DMS114 treated with DMSO at 0.1 percent for 48 hours (cell line): ENCODE results near the gene OR2W1.
A peak's percentile ranks its signal among the peaks of the same experiment; 100 is the strongest.

Experiments
- DNase-seq: peaks from one replicate; lab custom pipeline; 2025; ENCODE audit not compliant: unreplicated experiment; lab: John Stamatoyannopoulos, UW

Gene OR2W1

GRCh38 chr6:29045075-29045474 is at the start of gene OR2W1:
OR2W1 (minus strand) TSS chr6:29045175; CDS start chr6:29045175, 0 bp downstream.
- no peak for DNase-seq

- no peak for DNase-seq
Measured at GRCh38 chr6:29092957-29093356, 48.0 kb upstream of the OR2W1 start.

- DNase-seq: no peak
Measured at GRCh38 chr6:29087213-29087612, 42.2 kb upstream of the OR2W1 start, which contains the start of gene OR2B3. OR2B3 (minus strand) TSS chr6:29087313; CDS start chr6:29087248, 65 bp downstream.

GRCh38 chr6:29082457-29082856 is 37.5 kb upstream of the OR2W1 start:
- no peak for DNase-seq

GRCh38 chr6:29081312-29081711 is 36.3 kb upstream of the OR2W1 start:
- DNase-seq: no peak

- no peak for DNase-seq
Measured at GRCh38 chr6:29079203-29079602, 34.2 kb upstream of the OR2W1 start.

- DNase-seq: peak; percentile 6
Measured at GRCh38 chr6:29071831-29072723, 27.1 kb upstream of the OR2W1 start.

GRCh38 chr6:29051680-29052079 is 6.7 kb upstream of the OR2W1 start:
- no peak for DNase-seq

GRCh38 chr6:29035951-29036350 is 9.0 kb downstream of the OR2W1 start:
- no peak for DNase-seq

- no peak for DNase-seq
Measured at GRCh38 chr6:29028821-29029220, 16.2 kb downstream of the OR2W1 start.

GRCh38 chr6:29025927-29026585 is 18.9 kb downstream of the OR2W1 start:
- DNase-seq: no peak

GRCh38 chr6:29021434-29021833 is 23.5 kb downstream of the OR2W1 start:
- no peak for DNase-seq

GRCh38 chr6:29019629-29020028 is 25.3 kb downstream of the OR2W1 start:
- DNase-seq: no peak

- no peak for DNase-seq
Measured at GRCh38 chr6:29017428-29017802, 27.6 kb downstream of the OR2W1 start.

GRCh38 chr6:29016559-29017427 is 28.2 kb downstream of the OR2W1 start:
- peak; percentile 87 for DNase-seq

GRCh38 chr6:29014729-29015608 is 30.0 kb downstream of the OR2W1 start:
- no peak for DNase-seq

- DNase-seq: peak; percentile 71
Measured at GRCh38 chr6:29011276-29011734, 33.7 kb downstream of the OR2W1 start.

- DNase-seq: no peak
Measured at GRCh38 chr6:29009358-29009757, 35.6 kb downstream of the OR2W1 start.

GRCh38 chr6:29008089-29008488 is 36.9 kb downstream of the OR2W1 start:
- DNase-seq: no peak
